Activated T-cell treated with anti-CD3 and anti-CD28 coated beads, Interleukin-2, amount 50 U/mL, for 48 hours (primary cell): ENCODE measurements around the gene MS4A5.

ENCODE experiments used
- DNase-seq, 2 experiments: peaks; one replicate each; pipeline ENCODE4 v3.0.0-alpha.2; 2020

The MS4A5 gene

GRCh38 chr11:60485987-60486386 is 56.6 kb downstream of the MS4A5 start:
- peak in 1 of 2 experiments; percentile 19 for DNase-seq

DNA sequence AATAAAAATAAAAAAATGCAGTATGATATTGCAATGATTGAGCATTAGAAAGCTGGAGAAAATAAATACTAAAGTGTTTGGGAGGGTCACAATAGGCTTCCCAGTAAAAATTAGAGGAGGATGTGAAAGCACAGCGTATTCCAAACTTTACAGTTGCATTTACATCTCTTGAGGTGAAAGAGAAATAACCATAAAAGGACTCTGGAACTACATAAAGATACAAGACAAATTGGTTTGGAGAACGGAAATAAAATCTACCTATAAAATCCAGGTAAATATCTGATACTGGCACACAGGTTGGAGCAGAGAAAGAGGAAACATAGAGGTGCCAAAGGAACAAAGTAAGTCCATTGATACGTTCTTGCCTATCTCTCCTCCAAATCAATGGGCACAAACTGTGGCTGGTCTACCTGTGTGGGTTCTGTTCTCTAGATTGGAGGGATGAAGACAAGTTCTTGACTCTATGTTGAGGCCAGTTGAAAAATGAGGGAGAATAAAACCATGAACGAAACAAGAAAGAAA is 63.2 kb downstream of the MS4A5 start, which contains the start of gene MS4A12:
MS4A12 (plus strand) TSS at position 291 of the 522 bp plus-strand sequence. CDS start 4,541 bp downstream, outside the sequence.
- DNase-seq = no peak

- no peak for DNase-seq
These were observed 64.1 kb downstream of the MS4A5 start for GRCh38 chr11:60493454-60493853.
